ENCODE results near the gene FRYL.
"Not testable (repeated sequence)": the region's sequence is repeated elsewhere in the genome, so short reads cannot be mapped to it uniquely, and the experiment has no call there.

FRYL gene

DNA sequence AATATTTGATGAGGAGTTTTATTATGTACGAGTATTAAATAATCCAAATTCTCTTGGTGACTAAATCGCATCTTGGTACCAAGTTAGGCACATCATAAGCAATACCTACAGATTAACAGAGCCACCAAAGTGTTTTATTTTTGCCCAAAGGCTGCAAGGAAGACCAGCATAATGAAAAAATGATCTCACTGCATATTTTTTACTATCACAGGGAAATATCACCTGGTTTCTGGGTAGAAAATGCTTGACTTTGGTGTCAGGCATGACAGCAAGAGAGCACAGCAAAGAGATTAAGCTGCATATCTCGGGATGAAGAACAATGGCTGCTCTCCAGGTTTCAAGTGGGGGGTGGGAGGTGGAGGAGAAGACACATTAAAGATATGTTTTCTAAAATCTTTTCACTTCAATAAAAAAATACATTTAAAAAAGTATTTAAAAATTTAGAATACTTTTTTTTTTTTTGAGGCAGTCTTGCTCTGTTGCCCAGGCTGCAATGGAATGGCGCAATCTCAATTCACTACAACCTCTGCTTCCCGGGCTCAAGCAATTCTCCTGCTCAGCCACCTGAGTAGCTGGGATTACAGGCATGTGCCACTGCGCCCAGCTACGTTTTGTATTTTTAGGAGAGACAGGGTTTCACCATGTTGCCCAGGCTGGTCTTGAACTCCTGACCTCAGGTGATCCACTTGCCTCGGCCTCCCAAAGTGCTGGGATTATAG lies 86.1 kb downstream of the FRYL start:
- no peak for DNase-seq

DNA sequence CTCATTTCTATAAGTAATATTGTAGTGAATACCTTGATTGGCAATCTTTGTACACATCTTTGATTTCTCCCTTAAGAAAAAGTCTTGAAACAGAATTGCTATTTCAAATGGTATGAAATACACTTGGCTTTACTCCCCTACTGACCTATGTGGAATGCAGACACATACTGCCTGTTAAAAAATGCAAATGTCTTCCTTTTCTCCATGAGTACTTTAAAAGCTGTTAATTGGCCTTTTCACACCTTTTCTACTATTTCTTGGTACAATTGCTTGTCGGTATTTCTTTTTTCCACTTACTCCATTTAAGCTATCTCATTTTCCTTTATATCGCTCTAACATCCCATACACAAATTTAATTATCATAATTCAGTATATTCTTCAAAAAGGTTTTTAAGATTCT lies 87.2 kb downstream of the FRYL start:
- no peak for DNase-seq

DNA sequence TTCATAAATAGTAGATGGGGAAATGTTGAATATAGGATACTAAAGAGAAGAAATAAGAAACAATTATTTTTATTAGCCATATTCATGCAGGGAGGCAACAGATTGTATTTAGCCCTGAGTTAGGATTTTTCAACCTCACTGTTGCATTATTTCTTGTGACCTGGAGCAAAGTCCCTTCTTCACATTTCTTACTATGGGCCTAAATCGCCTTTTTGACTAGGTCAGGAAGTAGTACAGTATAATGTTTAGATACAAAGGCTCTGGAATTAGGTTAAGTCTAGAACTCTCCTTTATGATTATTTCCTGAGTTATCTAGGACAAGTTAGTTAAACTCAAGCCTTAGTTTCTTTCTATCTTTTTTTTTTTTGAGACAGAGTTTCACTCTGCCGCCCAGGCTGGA lies 88.0 kb downstream of the FRYL start:
- DNase-seq: no peak

DNA sequence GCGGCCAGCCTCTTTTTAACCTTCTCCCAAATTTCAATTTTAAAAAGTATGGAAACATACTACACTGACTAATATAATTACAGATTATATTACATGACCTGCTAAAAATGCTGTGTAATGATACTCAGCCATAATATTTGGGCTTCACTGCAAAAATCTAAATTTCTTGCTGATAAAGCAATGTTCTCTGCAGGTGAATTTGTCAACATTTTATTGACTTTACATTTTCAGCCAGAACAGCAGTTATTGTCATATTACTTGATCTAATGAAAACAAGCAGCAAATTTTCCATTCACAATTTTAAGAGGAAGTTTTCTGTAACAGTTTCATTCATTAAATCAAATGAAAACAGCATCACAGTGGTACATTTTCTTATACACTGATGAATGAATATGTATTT lies 91.1 kb downstream of the FRYL start:
- DNase-seq: no peak

DNA sequence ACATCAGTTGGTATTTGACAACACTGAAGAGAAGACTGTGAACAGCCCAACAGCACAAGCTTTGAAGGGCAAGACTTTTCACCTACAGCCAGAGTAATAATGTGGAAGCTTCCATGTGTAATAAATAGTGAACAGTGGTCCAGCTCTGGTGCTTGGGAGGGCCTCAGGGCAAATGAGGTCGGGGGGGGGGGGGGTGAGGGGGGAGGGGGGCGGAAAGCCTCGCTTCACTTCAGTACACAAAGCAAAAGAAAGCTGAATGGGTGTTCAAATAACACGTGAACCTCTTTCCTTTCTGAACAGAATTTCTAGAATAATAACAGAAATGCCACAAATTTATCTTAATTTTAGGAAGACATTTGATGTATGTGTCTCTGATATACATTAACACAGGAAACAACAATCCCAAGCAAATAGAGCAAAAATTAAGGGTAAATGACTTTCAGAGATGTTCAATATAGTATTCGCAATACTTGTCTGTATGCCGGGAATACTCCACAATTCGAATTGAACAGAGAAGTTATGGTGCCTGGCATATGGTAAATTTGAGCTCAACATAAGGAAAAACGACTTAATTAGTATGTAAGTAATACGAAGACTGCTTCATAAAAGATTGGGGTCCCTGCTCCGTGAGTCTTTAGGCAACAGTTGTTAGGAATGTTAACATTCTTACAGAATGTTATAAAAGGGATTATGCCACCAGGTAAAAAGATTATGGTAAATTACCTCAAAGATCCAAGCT lies 92.6 kb downstream of the FRYL start:
- DNase-seq: no peak

DNA sequence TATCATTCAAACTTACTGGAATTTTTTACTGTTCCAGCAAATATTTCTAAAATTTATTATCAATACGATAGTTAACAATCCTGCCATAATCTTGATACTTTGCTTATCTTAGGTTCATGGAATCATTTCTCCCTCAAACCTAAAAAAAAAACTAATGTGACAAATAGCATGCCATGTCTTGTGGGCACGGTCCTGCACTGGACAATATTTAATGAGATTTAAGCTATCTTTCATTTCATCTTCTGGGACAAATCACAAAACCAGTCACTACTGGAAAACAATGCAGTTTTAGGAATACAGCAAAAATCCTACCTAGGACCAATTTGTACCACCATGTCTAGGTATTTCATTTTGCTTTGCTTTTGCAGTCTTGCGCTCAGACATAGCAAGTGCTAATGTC lies 93.7 kb downstream of the FRYL start:
- no peak for DNase-seq

DNA sequence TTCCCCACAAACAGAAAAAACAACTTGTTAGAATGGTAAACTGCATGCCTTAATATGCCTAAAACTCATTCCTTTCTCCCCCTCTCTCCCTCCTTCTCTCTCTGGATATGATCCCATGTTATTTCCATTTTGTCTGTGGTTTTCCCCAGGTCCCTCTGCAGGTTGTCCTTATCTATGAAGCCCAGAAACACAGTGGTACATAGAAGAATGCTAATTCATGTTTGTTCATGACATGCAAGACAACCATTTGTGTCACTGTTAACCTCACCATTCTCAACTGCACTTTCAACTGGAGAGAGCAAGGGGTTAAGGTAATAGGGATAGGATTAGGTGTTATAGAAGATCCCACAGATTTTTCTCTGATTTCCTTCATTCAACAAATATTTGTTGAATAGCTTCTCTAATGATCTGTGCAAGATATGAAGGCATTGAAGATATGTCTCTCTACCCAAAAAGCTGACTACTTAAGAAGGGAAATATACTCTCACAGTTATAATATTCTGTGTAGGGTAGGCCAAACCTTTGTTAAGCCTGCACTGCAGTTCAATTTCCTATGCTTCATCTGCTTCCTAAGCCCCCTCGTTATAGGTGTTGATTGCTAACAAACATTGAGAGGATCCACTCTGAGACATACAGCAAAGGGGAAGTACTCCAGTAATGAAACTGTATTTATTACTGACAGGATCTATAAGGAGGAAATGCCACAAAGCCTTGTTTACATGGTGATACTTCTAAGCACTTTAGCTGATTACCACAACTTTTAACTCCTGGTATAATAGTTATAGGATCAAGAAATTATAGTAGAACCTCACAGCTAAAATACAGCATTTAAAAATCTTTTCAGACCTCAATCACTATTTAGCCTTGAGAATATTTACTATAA lies 96.1 kb downstream of the FRYL start:
- DNase-seq: peak; percentile 35

DNA sequence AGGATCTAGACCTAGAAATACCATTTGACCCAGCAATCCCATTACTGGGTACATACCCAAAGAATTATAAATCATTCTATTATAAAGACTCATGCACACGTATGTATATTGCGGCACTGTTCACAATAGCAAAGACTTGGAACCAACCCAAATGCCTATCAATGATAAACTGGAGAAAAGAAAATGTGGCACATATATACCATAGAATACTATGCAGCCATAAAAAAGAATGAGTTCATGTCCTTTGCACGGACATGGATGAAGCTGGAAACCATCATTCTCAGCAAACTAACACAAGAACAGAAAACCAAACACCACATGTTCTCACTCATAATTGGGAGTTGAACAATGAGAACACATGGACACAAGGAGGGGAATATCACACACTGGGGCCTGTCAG lies 97.2 kb downstream of the FRYL start:
- not testable (repeated sequence) for DNase-seq

DNA sequence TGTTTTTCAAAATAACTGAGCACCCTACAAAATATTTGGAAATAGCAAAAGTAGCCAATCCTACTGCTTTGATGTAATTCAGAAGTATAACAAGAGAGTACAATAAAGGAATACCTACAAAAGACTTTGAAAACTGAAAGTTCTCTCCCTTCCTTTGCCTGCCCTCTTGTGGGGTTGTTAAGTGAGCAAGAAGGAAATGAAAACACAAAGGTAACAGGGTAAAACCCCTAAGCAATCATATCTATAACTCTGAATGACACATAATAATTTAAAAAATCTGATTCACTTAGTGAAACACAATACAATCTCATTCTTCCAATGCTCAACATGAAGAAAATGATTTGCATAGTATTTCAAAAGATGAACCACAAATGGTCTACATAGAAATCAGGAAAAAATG lies 98.2 kb downstream of the FRYL start:
- DNase-seq: no peak

DNA sequence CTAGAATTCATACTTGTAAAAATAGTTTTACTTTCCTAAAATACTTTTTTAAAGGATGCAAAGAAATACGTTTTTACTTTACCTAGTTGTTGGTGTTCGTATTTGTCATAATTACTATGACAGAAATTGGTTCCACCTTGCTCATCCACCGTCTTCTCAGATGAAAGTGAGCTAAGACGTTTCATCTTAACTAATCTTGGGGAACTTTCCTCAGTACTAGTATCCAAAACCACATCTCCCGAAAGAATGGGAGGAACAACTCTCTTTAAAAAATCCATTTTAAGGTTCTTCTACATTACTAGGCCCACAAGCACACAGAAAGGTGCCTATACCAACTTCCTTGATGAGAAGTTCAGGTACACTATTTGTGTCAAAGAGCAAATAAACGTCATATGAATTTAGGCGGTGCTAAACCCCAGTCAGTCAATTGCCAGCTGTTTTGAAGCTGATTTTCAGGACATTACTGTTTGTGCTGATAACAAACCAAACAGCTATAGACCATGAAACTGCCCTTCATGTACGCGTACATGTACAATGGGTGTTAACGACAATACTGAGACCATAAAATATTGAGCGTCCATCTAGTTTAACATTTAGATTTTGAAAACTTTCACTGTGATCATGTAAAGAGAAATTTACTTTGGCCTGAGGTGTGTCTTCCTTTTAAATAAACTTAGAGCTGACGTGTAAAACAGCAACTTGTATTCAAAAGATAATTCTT lies 99.1 kb downstream of the FRYL start:
- DNase-seq: no peak

DNA sequence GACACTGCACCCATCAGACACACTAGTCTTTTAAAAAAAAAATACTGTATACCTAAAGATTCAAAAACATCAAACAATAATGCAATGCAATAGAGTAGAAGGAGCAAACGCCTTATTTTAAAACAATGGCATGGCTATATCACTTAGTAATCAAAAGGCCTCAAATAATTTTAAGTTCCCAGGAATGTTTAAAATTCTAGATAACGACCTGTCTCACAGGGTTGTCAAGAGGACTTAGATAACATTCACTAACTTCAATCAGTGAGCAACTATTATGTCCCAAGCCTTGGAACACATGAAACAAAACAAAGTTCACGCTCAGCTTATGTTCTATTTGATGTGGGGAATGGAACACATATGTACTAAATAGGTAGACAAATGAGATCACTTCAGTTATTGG lies 106.5 kb downstream of the FRYL start:
- no peak for DNase-seq

DNA sequence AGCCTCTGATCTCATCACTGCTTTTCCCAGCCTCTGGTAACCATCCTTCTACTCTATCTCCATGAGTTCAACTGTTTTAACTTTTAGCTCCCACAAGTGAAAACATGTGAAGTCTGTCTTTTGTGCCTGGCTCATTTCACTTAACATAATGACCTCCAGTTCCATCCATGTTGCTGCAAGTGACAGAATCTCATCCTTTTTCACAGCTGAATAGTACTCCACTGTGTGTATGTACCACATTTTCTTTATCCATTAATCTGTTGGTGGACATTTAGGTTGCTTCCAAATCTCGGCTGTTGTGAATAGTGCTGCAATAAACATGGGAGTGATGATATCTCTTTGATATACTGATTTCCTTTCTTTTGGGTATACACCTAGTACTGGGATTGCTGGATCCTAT lies 109.5 kb downstream of the FRYL start:
- no peak for DNase-seq

DNA sequence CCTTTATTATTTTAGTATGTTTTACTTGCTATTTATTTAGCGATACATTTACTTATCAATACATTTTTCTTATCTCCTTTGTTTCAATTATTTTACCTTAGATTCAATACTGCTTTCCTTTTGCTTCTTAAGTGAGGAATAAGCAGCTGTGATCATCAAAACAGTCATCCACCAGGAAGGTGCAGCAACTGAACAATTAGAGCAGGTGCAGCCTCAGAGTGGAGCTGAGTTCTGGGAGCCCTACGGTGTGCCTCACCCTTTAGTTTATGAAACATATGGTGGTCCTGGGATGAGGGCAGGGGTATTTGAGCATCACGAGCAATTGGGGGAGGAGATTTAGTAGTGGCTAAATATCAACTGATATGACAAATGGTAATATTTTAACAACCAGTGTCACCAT lies 111.0 kb downstream of the FRYL start:
- DNase-seq: no peak

DNA sequence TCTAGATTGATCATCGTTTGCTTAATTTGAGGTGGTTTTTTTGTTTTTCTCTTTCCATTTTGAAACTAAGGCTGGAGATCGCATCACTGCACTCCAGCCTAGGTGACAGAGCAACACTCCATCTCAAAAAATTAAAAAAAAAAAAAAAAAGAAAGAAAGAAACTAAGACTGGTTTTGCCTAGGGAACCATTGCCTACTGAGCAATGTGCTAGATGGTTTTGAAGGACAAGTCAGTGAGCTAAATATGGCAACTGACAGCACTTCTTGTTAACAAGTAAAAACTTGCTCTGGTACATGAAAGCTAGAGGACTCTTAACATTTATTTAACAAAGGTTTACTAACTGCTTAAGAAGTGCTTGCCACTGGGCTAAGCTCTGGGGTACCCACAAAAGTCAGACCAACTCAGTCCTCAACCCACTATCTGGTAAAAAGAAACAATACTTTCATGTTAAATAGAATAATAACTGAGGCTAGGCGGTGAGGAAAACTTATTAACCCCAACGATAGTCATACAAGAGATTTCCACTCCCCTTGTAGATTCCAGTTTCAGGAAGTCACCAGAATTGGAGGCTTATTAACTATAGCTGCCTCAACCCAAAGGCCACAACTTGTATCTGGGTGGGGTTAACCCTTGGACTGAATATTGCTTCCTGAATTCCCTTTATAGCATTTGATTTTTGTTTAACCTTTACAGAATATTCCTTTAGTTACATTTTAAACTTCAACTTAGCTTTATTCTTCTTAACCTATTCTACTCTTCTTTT lies 111.6 kb downstream of the FRYL start:
- DNase-seq: no peak

DNA sequence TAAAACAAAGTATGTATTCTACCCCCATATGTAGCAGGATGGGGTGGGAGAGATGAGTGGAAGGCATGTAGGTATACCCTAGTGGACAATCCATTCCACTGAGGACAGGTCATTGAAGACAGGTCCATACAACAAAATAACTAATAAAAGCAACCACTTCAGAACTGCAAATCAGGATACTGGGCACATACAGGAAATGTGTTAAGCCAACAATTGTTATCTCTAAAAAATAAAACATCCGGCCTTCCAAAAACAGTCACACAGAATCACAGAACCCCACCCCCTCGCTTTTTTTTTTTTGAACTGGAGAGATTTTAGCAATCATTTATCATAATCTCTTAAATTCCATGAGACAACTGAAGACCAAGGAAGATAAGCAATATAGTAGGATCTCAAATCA lies 112.9 kb downstream of the FRYL start:
- DNase-seq: no peak

DNA sequence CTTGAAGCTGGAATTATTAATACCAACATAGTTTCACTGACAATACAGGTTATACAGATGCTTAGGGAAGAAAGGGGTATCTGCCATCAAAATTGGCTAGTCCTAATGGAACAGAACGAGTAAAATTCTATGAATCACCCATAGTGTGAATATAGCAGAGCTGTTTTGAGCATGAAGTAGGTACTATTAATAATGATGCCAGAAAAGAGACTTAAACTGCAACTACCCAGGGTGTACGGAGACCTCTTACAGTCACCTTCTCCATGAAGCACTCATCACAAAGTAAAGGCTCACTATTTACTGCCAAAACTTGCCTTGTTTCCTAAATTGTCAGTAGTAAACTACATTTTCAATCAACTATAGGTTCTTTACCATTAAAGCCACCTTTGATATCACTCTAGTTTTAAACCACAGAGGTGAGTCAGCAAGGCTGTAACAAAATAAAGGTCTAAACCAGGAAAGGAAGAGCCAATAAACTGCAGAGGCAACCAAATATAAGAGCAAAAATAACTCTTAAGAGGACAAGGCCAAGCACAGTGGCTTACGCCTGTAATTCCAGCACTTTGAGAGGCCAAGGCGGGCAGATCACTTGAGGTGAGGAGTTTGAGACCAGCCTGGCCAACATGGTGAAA lies 114.4 kb downstream of the FRYL start:
- DNase-seq: no peak

DNA sequence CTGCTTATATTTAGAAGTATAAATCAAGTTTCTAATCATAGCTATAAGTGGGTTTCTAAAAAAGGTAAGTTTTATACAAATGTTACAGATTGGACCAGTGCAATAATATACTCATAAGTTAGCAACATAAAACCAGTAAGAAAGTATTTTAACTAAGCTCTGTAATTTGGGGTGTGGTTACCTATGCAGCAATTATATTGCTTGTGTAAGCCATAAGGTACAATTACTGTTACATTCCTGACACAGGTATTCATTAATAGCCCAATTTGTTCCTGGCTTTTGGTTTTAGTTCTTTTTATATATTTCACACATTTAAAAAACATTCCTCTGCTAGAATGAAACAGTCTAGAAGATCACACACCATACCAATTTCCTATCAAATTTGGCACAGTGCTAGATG lies 115.1 kb downstream of the FRYL start:
- DNase-seq: no peak

DNA sequence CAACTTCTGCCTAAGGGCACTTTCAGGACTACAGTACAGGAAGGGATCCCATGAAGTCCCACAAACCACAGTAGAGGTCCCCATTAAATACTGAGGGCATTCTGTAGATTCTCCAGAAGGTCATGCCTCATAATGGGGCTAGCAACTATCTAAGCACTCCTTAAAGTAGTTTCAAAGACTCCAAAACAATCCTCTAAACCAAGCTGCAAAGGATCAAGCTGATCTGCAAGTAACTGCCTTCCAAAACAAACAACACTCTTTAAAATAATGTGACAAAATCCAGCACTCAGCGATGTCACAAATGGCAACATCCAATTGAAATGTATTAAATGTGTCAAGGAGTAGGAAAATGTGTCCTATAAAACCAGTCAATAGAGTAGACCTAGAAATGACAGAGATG lies 118.7 kb downstream of the FRYL start:
- DNase-seq: no peak

DNA sequence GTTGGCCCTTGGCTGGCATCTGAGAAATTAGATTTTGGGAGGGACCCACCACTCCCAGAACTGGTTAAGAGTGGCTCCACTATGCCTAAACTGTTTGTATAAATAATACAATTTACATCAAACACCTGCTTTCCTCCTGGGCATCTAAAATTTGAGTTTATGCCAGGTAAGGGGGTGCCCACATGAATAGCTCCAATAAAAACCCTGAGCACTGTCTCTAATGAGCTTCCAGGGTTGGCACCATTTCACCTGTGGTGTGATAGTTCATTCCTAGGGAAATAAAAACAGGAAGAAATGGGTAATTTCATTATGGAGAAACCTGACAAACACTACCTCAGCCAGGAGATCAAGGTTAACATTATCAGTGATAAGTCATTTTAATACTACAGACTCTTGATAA lies 119.7 kb downstream of the FRYL start:
- no peak for DNase-seq

DNA sequence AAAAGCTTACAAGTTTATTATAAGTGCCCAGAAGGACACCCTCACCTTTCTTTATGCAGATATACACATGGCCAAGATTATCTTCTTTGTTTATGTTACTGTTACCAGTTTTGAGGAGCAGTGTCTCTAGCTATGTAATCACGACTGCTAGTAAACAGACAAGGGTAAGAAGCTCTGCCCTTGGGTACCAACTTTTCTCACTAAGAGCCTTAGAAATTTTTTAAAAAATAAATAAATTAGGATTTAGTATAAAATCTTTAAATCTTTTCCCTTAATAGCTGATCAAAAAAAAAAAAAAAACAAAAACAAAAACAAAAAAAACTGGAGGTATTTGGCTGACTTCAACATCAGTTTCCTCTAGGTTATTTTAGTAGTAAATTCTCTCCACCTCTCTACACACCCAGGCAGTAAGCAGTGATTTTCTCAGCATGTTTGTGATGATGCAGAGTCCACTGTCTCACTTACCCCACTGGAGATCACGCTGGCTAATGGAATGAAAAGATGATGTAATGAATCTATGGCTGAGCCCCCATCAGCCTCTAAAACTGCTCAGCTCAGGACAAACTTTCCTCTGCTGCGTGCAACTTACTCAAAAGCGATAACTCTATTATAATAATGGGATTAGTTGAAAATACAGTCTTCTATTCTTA lies 125.9 kb downstream of the FRYL start:
- no peak for DNase-seq
